CD4-positive, alpha-beta T cell treated with Interleukin-4 for 4 hours (primary cell): ENCODE data around the gene LBP.
"Not testable (repeated sequence)": the region's sequence is repeated elsewhere in the genome, so short reads cannot be mapped to it uniquely, and the experiment has no call there.

Experiments used
- DNase-seq: peaks from one replicate; pipeline ENCODE4 v3.0.0-alpha.2; 2020

LBP gene

GRCh38 chr20:38321959-38322598 lies 24.2 kb upstream of the LBP start:
- no peak for DNase-seq

GRCh38 chr20:38324159-38324558 lies 22.1 kb upstream of the LBP start:
- no peak for DNase-seq

- DNase-seq: no peak
These were observed 21.1 kb upstream of the LBP start for GRCh38 chr20:38325167-38325566.

GRCh38 chr20:38325905-38326304 lies 20.4 kb upstream of the LBP start:
- no peak for DNase-seq

- no peak for DNase-seq
These were observed 20.0 kb upstream of the LBP start for GRCh38 chr20:38326309-38326708.

- no peak for DNase-seq
These were observed 15.6 kb upstream of the LBP start for GRCh38 chr20:38330638-38331037.

GRCh38 chr20:38331245-38331644 lies 15.0 kb upstream of the LBP start:
- no peak for DNase-seq

- no peak for DNase-seq
These were observed 14.5 kb upstream of the LBP start for GRCh38 chr20:38331814-38332213.

GRCh38 chr20:38334016-38334415 lies 12.3 kb upstream of the LBP start:
- DNase-seq: no peak

GRCh38 chr20:38336726-38337125 lies 9.6 kb upstream of the LBP start:
- DNase-seq: no peak

- no peak for DNase-seq
These were observed 8.6 kb upstream of the LBP start for GRCh38 chr20:38337561-38338140.

GRCh38 chr20:38338849-38339520 lies 7.3 kb upstream of the LBP start:
- no peak for DNase-seq

GRCh38 chr20:38339521-38339896 lies 6.8 kb upstream of the LBP start:
- not testable (repeated sequence) for DNase-seq

- DNase-seq: no peak
These were observed 6.3 kb upstream of the LBP start for GRCh38 chr20:38339997-38340396.

- DNase-seq: no peak
These were observed 5.6 kb upstream of the LBP start for GRCh38 chr20:38340693-38341092.

GRCh38 chr20:38342216-38342615 lies 4.1 kb upstream of the LBP start:
- no peak for DNase-seq

- no peak for DNase-seq
These were observed 3.5 kb upstream of the LBP start for GRCh38 chr20:38342713-38343310.

- no peak for DNase-seq
These were observed 2.8 kb upstream of the LBP start for GRCh38 chr20:38343311-38344106.

- DNase-seq: no peak
These were observed 2.1 kb upstream of the LBP start for GRCh38 chr20:38344107-38344701.

- no peak for DNase-seq
These were observed 639 bp upstream of the LBP start for GRCh38 chr20:38345643-38346042.

- DNase-seq: no peak
These were observed 459 bp downstream of the LBP start for GRCh38 chr20:38346741-38347140.

- DNase-seq: no peak
These were observed 3.6 kb downstream of the LBP start for GRCh38 chr20:38349856-38350255.
